Adipocyte (in vitro differentiated cells): ENCODE measurements around the gene MON1B.
"Not testable (repeated sequence)": the region's sequence is repeated elsewhere in the genome, so short reads cannot be mapped to it uniquely, and the experiment has no call there.

Experiments used
- DNase-seq: peaks from one replicate; pipeline ENCODE4 v3.0.0-alpha.2; 2015; ENCODE audit warnings: low read depth
- H3K27me3 ChIP-seq: replicated peaks from 2 replicates; pipeline ENCODE4 v1.7.0; 2013; ENCODE audit warnings: mild to moderate bottlenecking, low read length, moderate library complexity; ENCODE audit not compliant: control insufficient read depth, insufficient read depth
- H3K36me3 ChIP-seq: 2 replicates; pipeline ENCODE4 v1.7.0; 2013; ENCODE audit warnings: low read length, mild to moderate bottlenecking, moderate library complexity; ENCODE audit not compliant: control insufficient read depth, insufficient read depth, severe bottlenecking
- H3K4me1 ChIP-seq: 2 replicates; pipeline ENCODE4 v1.7.0; 2013; ENCODE audit warnings: mild to moderate bottlenecking, low read length, moderate library complexity; ENCODE audit not compliant: control insufficient read depth, insufficient read depth
- H3K4me3 ChIP-seq: 2 replicates; pipeline ENCODE4 v1.7.0; 2013; ENCODE audit warnings: mild to moderate bottlenecking, low read length, moderate library complexity
- H3K9ac ChIP-seq: 2 replicates; pipeline ENCODE4 v1.7.0; 2013; ENCODE audit warnings: mild to moderate bottlenecking, low read length, moderate library complexity
- H3K9me3 ChIP-seq: 2 replicates; pipeline ENCODE4 v1.7.0; 2013; ENCODE audit warnings: mild to moderate bottlenecking, low read length, moderate library complexity; ENCODE audit not compliant: control insufficient read depth

MON1B gene

GRCh38 chr16:77190478-77191258 is at the start of gene MON1B:
Gene MON1B, plus strand, starts transcription at chr16:77191190. Its CDS starts 296 bp downstream, at chr16:77191486.
- peak within 1 kb of the TSS; percentile 95 for H3K4me3 ChIP-seq
- peak within 1 kb of the TSS; percentile 92 for H3K9ac ChIP-seq
- no peaks in the 10 kb centered on the region for H3K27me3 ChIP-seq
- H3K9me3 ChIP-seq: no peaks in the 10 kb centered on the region
- H3K36me3 ChIP-seq: peaks cover 17% of the 10 kb centered on the region
- peak; percentile 99 for DNase-seq
- peaks cover 13% of the 10 kb centered on the region for H3K4me1 ChIP-seq

- no peaks in the 10 kb centered on the region for H3K36me3 ChIP-seq
- no peak for DNase-seq
- H3K27me3 ChIP-seq: no peaks in the 10 kb centered on the region
- H3K9ac ChIP-seq: no peak overlapping the region
- H3K4me1 ChIP-seq: no peaks in the 10 kb centered on the region
- peaks cover 5% of the 10 kb centered on the region for H3K9me3 ChIP-seq
- H3K4me3 ChIP-seq: no peak overlapping the region
Measured at GRCh38 chr16:77143364-77143763, 47.6 kb upstream of the MON1B start.

- Histone ChIP-seq H3K4me3 (no peak overlapping the region), H3K9me3 (peaks cover 5% of the 10 kb centered on the region), H3K9ac (no peak overlapping the region), H3K27me3 (no peaks in the 10 kb centered on the region), H3K36me3 (no peaks in the 10 kb centered on the region), H3K4me1 (no peaks in the 10 kb centered on the region)
- DNase-seq: no peak
Measured at GRCh38 chr16:77148121-77148520, 42.9 kb upstream of the MON1B start.

GRCh38 chr16:77157346-77158058 is 33.5 kb upstream of the MON1B start:
- no peaks in the 10 kb centered on the region for H3K27me3 ChIP-seq
- H3K9me3 ChIP-seq: no peaks in the 10 kb centered on the region
- H3K4me3 ChIP-seq: no peak overlapping the region
- no peaks in the 10 kb centered on the region for H3K36me3 ChIP-seq
- peak; percentile 6 for DNase-seq
- peak overlapping the region; percentile 0 for H3K9ac ChIP-seq
- peaks cover 5% of the 10 kb centered on the region for H3K4me1 ChIP-seq

GRCh38 chr16:77158293-77158692 is 32.7 kb upstream of the MON1B start:
- Histone ChIP-seq H3K9me3 (no peaks in the 10 kb centered on the region), H3K27me3 (no peaks in the 10 kb centered on the region)

GRCh38 chr16:77165006-77165405 is 26.0 kb upstream of the MON1B start:
- no peak for DNase-seq
- no peaks in the 10 kb centered on the region for H3K36me3 ChIP-seq

More at GRCh38 chr16:77158293-77158692, 32.7 kb upstream of the MON1B start:
- no peak for DNase-seq
- Histone ChIP-seq H3K9ac (no peak overlapping the region), H3K36me3 (no peaks in the 10 kb centered on the region), H3K4me3 (no peak overlapping the region), H3K4me1 (peaks cover 5% of the 10 kb centered on the region)

GRCh38 chr16:77165536-77166236 is 25.3 kb upstream of the MON1B start:
- H3K27me3 ChIP-seq, H3K4me1 ChIP-seq, H3K4me3 ChIP-seq, H3K36me3 ChIP-seq, H3K9me3 ChIP-seq, H3K9ac ChIP-seq, DNase-seq: not testable (repeated sequence)

More at GRCh38 chr16:77165006-77165405, 26.0 kb upstream of the MON1B start:
- Histone ChIP-seq H3K27me3 (peaks cover 4% of the 10 kb centered on the region), H3K4me1 (no peaks in the 10 kb centered on the region), H3K9ac (no peak overlapping the region), H3K9me3 (no peaks in the 10 kb centered on the region), H3K4me3 (no peak overlapping the region)

GRCh38 chr16:77166726-77167125 is 24.3 kb upstream of the MON1B start:
- DNase-seq: no peak
- peaks cover 4% of the 10 kb centered on the region for H3K27me3 ChIP-seq
- H3K4me1 ChIP-seq: no peaks in the 10 kb centered on the region
- no peak overlapping the region for H3K4me3 ChIP-seq
- H3K36me3 ChIP-seq: no peaks in the 10 kb centered on the region
- H3K9me3 ChIP-seq: no peaks in the 10 kb centered on the region
- no peak overlapping the region for H3K9ac ChIP-seq

- H3K9me3 ChIP-seq: no peaks in the 10 kb centered on the region
- no peak overlapping the region for H3K9ac ChIP-seq
- H3K4me3 ChIP-seq: no peak overlapping the region
- no peaks in the 10 kb centered on the region for H3K36me3 ChIP-seq
- DNase-seq: no peak
- H3K27me3 ChIP-seq: peaks cover 4% of the 10 kb centered on the region
- no peaks in the 10 kb centered on the region for H3K4me1 ChIP-seq
Measured at GRCh38 chr16:77168901-77169300, 22.1 kb upstream of the MON1B start.

- Histone ChIP-seq H3K36me3 (no peaks in the 10 kb centered on the region), H3K9ac (no peak overlapping the region), H3K4me1 (no peaks in the 10 kb centered on the region), H3K4me3 (no peak overlapping the region), H3K9me3 (no peaks in the 10 kb centered on the region), H3K27me3 (peaks cover 4% of the 10 kb centered on the region)
- DNase-seq: peak; percentile 48
Measured at GRCh38 chr16:77169650-77170236, 21.2 kb upstream of the MON1B start.

GRCh38 chr16:77170805-77171204 is 20.2 kb upstream of the MON1B start:
- H3K9ac ChIP-seq: no peak overlapping the region
- H3K4me1 ChIP-seq: no peaks in the 10 kb centered on the region
- no peaks in the 10 kb centered on the region for H3K9me3 ChIP-seq
- no peak overlapping the region for H3K4me3 ChIP-seq
- H3K27me3 ChIP-seq: peaks cover 4% of the 10 kb centered on the region
- H3K36me3 ChIP-seq: no peaks in the 10 kb centered on the region
- no peak for DNase-seq
